ENCODE data around the gene ETS1.

DNA sequence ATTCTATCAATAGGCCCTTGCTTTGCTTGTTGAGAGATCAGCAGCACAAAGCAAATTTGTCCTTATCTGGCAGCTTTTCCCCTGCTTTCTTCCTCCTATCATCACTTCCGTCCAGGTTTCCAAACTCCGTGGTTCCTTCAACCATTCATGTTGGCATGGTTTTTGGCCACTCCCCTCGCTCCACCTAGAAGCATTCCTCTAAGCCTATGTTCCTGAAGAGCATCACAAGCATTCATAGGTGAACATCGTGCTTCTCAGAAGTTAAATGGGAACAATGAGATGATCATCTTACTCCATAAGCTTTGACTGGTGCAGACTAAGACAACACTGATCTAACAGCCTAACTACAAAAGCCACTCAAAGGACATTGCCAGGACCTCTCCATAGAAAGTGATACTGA is 86.3 kb downstream of the ETS1 start:
- TF ChIP-seq EZH2 (IDR thresholded peaks at IDR 0.05; ENCODE audit: borderline replicate concordance, low read length), result no peak
- TF ChIP-seq, protein P1, sequence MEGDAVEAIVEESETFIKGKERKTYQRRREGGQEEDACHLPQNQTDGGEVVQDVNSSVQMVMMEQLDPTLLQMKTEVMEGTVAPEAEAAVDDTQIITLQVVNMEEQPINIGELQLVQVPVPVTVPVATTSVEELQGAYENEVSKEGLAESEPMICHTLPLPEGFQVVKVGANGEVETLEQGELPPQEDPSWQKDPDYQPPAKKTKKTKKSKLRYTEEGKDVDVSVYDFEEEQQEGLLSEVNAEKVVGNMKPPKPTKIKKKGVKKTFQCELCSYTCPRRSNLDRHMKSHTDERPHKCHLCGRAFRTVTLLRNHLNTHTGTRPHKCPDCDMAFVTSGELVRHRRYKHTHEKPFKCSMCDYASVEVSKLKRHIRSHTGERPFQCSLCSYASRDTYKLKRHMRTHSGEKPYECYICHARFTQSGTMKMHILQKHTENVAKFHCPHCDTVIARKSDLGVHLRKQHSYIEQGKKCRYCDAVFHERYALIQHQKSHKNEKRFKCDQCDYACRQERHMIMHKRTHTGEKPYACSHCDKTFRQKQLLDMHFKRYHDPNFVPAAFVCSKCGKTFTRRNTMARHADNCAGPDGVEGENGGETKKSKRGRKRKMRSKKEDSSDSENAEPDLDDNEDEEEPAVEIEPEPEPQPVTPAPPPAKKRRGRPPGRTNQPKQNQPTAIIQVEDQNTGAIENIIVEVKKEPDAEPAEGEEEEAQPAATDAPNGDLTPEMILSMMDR (IDR thresholded peaks at IDR 0.05; ENCODE audit: low read length), result no peak

Data from OCI-LY1 (cell line).